ENCODE results near the gene RGS6.

GRCh38 chr14:72471346-72471745 lies 539.1 kb downstream of the RGS6 start:
- TF ChIP-seq POLR2AphosphoS5 (IDR thresholded peaks at IDR 0.05; ENCODE audit: low read depth, low read length) (no peak), TAF1 (IDR thresholded peaks at IDR 0.05; ENCODE audit: borderline replicate concordance, low read depth, low read length) (no peak), POLR2A (IDR thresholded peaks at IDR 0.05; ENCODE audit: low read depth, low read length) (no peak)

Data from GM12892 (cell line).